Mesothelial cell of epicardium (in vitro differentiated cells): ENCODE results near the gene ZDHHC9. TPM values are rescaled to one million over a fixed set of nuclear protein-coding genes. Genes with fewer than 3 reads are reported as not detected.

Experiments used
- DNase-seq, 2 experiments: peaks; one replicate each; pipeline ENCODE4 v3.0.0; 2021; ENCODE audit warnings: low spot score in 2 of 2; ENCODE audit not compliant: unreplicated experiment in 2 of 2
- H3K27ac Mint-ChIP-seq: 2 replicates; pipeline ENCODE4 v1.8.0; 2021; ENCODE audit warnings: mixed read lengths
- H3K27me3 Mint-ChIP-seq: 2 replicates; pipeline ENCODE4 v1.8.0; 2021; ENCODE audit warnings: low read depth, mixed read lengths
- H3K36me3 Mint-ChIP-seq: 2 replicates; pipeline ENCODE4 v1.8.0; 2021; ENCODE audit warnings: mixed read lengths
- H3K4me1 Mint-ChIP-seq: 2 replicates; pipeline ENCODE4 v1.8.0; 2021; ENCODE audit warnings: mixed read lengths
- H3K4me3 Mint-ChIP-seq: 2 replicates; pipeline ENCODE4 v1.8.0; 2021; ENCODE audit warnings: mild to moderate bottlenecking, moderate library complexity, mixed read lengths
- H3K9me3 Mint-ChIP-seq: 2 replicates; pipeline ENCODE4 v1.8.0; 2021; ENCODE audit warnings: mixed read lengths
- total RNA-seq: library from RNA; stranded (reverse); gene quantifications from 3 replicates; pipeline ENCODE4 v1.2.1, GENCODE V29; 2021
- TF ChIP-seq, protein P1 (sequence below): fragments of 200-600 bp; sonication (generic); IDR thresholded peaks from one replicate; pipeline ENCODE4 v1.5.0; 2021; ENCODE audit warnings: antibody characterized with exemption; ENCODE audit not compliant: unreplicated experiment

ZDHHC9 gene
- total RNA-seq, 1 donor from 2014 or later, result 30.2 TPM

GRCh38 chrX:129823522-129823921 lies 20.2 kb downstream of the ZDHHC9 start:
- no peak overlapping the region for H3K4me3 Mint-ChIP-seq
- H3K4me1 Mint-ChIP-seq, result no peaks in the 10 kb centered on the region
- H3K9me3 Mint-ChIP-seq, result peaks cover 4% of the 10 kb centered on the region
- H3K27me3 Mint-ChIP-seq, result no peaks in the 10 kb centered on the region
- DNase-seq, result no peak
- H3K36me3 Mint-ChIP-seq, result peaks cover 23% of the 10 kb centered on the region
- H3K27ac Mint-ChIP-seq, result peak overlapping the region; percentile 22
- TF ChIP-seq, protein P1, sequence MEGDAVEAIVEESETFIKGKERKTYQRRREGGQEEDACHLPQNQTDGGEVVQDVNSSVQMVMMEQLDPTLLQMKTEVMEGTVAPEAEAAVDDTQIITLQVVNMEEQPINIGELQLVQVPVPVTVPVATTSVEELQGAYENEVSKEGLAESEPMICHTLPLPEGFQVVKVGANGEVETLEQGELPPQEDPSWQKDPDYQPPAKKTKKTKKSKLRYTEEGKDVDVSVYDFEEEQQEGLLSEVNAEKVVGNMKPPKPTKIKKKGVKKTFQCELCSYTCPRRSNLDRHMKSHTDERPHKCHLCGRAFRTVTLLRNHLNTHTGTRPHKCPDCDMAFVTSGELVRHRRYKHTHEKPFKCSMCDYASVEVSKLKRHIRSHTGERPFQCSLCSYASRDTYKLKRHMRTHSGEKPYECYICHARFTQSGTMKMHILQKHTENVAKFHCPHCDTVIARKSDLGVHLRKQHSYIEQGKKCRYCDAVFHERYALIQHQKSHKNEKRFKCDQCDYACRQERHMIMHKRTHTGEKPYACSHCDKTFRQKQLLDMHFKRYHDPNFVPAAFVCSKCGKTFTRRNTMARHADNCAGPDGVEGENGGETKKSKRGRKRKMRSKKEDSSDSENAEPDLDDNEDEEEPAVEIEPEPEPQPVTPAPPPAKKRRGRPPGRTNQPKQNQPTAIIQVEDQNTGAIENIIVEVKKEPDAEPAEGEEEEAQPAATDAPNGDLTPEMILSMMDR, result no peak

DNA sequence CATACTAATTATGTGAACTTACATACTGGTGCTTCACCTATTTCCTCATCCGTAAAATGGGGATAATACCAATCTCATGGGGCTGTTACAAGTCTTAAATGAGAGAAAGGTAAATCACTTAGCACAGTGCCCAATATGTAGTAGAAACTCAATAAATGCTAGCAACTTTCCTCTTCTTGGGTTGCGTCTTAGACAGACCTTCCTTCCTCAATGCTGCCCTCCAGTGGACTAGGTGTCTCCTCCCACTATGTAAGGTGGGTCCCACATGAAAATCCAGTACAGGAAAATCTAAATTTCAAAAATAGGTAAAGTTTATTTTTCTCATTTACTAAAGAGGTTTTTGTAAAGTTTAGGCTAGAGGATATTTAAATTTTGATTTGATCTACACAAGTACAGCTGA lies 20.6 kb downstream of the ZDHHC9 start:
- peaks cover 3% of the 10 kb centered on the region for H3K9me3 Mint-ChIP-seq
- DNase-seq, result no peak
- TF ChIP-seq, protein P1, result no peak

GRCh38 chrX:129818123-129818522 lies 25.6 kb downstream of the ZDHHC9 start:
- Mint-ChIP-seq H3K9me3 (peaks cover 15% of the 10 kb centered on the region), H3K36me3 (peaks cover 28% of the 10 kb centered on the region), H3K27me3 (no peaks in the 10 kb centered on the region), H3K4me1 (no peaks in the 10 kb centered on the region), H3K27ac (no peak overlapping the region), H3K4me3 (no peak overlapping the region)
- TF ChIP-seq, protein P1, result no peak
- DNase-seq, result no peak

More for the DNA sequence above, 20.6 kb downstream of the ZDHHC9 start:
- H3K36me3 Mint-ChIP-seq, result peaks cover 22% of the 10 kb centered on the region
- no peaks in the 10 kb centered on the region for H3K4me1 Mint-ChIP-seq
- no peak overlapping the region for H3K27ac Mint-ChIP-seq
- no peaks in the 10 kb centered on the region for H3K27me3 Mint-ChIP-seq
- H3K4me3 Mint-ChIP-seq, result no peak overlapping the region

DNA sequence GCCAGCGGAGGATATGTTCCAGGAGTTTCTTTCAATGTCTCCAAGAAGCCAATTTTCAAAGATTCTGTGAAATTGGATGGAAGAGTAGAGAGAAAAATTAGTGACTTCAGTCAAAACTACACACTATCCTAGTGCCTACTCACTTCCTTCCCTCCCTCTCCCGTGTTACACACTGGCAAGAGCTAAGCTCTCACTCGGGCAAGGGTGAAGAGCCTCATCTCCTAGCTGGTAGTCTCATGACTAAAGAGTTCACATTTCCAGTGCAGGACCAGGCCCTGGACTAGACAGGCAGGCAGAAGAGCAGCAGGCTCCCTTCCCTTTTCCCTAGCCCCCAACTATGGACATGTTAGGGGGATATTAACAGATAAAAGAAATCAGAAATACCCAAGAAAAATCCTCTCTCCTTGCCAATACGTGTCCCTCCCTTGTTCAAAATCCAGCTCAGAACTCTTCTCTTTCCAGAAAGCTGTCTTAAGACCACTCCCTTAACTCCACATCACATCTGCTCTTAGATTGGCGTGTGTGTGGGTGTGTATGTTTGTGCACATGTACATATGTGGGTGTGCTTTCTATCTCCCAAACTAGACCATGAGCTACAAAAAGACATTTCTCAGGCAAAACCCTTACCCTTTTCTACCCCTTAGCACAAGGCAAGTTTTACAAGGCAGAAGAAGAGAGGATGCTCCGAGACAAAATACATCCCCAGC lies 29.9 kb downstream of the ZDHHC9 start:
- no peak overlapping the region for H3K27ac Mint-ChIP-seq
- H3K36me3 Mint-ChIP-seq, result peaks cover 39% of the 10 kb centered on the region
- no peaks in the 10 kb centered on the region for H3K4me1 Mint-ChIP-seq
- DNase-seq, result no peak
- TF ChIP-seq, protein P1, result no peak
- H3K27me3 Mint-ChIP-seq, result no peaks in the 10 kb centered on the region
- H3K4me3 Mint-ChIP-seq, result no peak overlapping the region
- H3K9me3 Mint-ChIP-seq, result peaks cover 23% of the 10 kb centered on the region

DNA sequence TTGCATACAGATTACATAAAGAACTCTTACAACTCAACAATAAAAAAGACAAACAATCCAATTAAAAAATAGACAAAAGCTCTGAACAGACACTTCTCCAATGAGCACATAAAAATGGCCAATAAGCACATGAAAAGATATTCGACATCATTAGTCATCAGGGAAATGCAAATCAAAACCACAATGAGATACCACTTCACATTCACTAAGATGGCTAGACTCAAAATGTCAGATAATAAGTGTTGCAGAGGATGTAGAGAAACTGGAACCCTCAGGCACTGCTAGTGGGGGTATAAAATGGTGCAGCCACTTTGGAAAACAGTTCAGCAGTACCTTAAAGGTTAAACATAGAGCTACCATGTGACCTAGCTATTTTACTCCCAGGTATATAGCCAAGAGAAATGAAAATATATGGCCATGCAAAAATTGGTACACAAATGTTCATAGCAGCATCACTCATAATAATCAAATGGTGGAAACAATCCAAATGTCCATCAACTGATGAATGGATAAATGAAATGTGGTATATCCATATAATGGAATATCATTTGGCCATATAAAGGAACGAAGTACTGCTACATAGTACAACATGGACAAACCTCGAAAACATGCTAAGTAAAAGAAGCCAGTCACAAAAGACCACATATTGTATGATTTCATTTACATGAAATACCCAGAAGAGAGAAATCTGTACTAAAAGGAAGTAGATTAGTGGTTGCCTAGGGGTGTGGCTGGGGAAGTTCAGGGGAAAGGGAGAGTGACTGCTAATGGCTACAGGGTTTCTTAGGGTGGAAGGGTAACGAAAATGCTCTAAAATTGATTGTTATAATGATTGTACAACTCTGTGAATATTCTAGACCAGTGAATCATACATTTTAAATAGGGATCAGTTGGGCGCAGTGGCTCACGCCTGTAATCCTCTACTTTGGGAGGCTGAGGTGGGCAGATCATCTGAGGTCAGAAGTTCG lies 34.6 kb downstream of the ZDHHC9 start:
- Mint-ChIP-seq H3K9me3 (peaks cover 21% of the 10 kb centered on the region), H3K36me3 (peaks cover 38% of the 10 kb centered on the region), H3K27me3 (no peaks in the 10 kb centered on the region), H3K27ac (no peak overlapping the region), H3K4me1 (no peaks in the 10 kb centered on the region), H3K4me3 (no peak overlapping the region)
- TF ChIP-seq, protein P1, result no peak
- DNase-seq, result no peak
